ENCODE data around the gene PPP2R5A. TPM values are rescaled to one million over a fixed set of nuclear protein-coding genes. Genes with fewer than 3 reads are reported as not detected.

PPP2R5A gene
- 10 to 100 TPM; 48.8 to 81.5 TPM for total RNA-seq

- DNase-seq (ENCODE audit: low spot score) = peak; percentile 99
These were observed at the start of gene PPP2R5A for GRCh38 chr1:212284744-212285684. TSS of gene PPP2R5A (plus strand) at chr1:212285410. CDS start at chr1:212286111, 701 bp downstream.

DNA sequence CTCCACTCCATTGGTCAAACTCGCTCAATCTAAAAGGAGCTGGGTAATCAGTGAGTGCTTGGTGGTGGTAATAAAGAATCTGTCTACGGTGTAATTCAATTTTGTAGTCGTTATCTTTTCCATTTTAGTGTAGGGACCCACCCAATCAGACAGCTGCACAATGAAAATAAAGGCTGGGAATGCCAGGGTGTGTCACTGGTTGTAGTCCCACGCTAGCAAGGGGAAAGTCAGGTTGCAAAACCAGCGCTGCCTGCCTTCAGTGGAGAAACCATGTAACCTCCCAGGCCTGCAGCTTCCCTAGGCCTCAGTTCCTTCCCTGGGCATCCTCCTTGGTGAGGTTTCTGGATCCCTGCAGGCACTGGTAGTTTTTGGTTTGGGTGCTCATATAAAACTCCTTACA, 49.4 kb upstream of the PPP2R5A start:
- Histone ChIP-seq H3K27ac (peak overlapping the region; percentile 81 to 82), H3K9me3 (no peaks in the 10 kb centered on the region), H3K4me1 (peaks cover 2 to 44% of the 10 kb centered on the region in 2 donors), H3K4me3 (no peak overlapping the region), H3K36me3 (no peaks in the 10 kb centered on the region), H3K27me3 (no peaks in the 10 kb centered on the region)
- TF ChIP-seq CTCF (IDR thresholded peaks at IDR 0.05) = no peak
- DNase-seq (ENCODE audit: low spot score) = no peak

More at GRCh38 chr1:212284744-212285684, at the start of gene PPP2R5A:
- H3K27me3 ChIP-seq = no peaks in the 10 kb centered on the region
- no peaks in the 10 kb centered on the region for H3K36me3 ChIP-seq
- no peaks in the 10 kb centered on the region for H3K9me3 ChIP-seq
- peak within 1 kb of the TSS; percentile 98 to 99 for H3K27ac ChIP-seq
- H3K4me1 ChIP-seq = peaks cover 0 to 25% of the 10 kb centered on the region in 2 donors
- peak within 1 kb of the TSS; percentile 79 to 87 for H3K4me3 ChIP-seq
- peak in 1 of 2 donors; percentile 49 for TF ChIP-seq CTCF (IDR thresholded peaks at IDR 0.05)

GRCh38 chr1:212236664-212237220, 48.5 kb upstream of the PPP2R5A start:
- Histone ChIP-seq H3K4me1 (peaks cover 2 to 48% of the 10 kb centered on the region in 2 donors), H3K27me3 (no peaks in the 10 kb centered on the region), H3K9me3 (no peaks in the 10 kb centered on the region), H3K27ac (peak overlapping the region; percentile 81 to 82), H3K36me3 (no peaks in the 10 kb centered on the region), H3K4me3 (no peak overlapping the region)
- TF ChIP-seq CTCF (IDR thresholded peaks at IDR 0.05) = no peak
- no peak for DNase-seq (ENCODE audit: low spot score)

DNA sequence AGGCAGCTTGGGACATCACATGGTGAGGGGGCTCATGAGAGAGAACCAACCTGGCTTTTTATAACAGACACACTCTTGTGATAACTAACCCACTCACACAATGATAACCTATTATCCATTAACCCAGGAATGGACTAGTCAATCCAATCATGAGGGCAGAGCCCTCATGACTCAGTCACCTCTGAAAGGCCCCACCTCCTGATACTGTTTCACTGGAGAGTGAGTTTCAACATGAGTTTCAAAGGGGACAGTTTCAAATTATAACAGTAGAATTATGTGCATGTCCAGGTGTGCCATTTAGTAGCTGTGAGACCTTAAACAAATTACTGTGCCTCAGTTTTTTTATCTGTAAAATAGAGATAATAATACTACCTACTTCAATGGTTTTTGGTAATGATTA, 47.6 kb upstream of the PPP2R5A start:
- no peak for DNase-seq (ENCODE audit: low spot score)
- Histone ChIP-seq H3K4me1 (peaks cover 2 to 57% of the 10 kb centered on the region in 2 donors), H3K4me3 (no peak overlapping the region), H3K9me3 (no peaks in the 10 kb centered on the region), H3K27ac (no peak overlapping the region), H3K27me3 (no peaks in the 10 kb centered on the region), H3K36me3 (no peaks in the 10 kb centered on the region)
- no peak for TF ChIP-seq CTCF (IDR thresholded peaks at IDR 0.05)

- no peaks in the 10 kb centered on the region for H3K36me3 ChIP-seq
- H3K9me3 ChIP-seq = no peaks in the 10 kb centered on the region
- H3K27ac ChIP-seq = peak overlapping the region; percentile 40 to 64
- H3K27me3 ChIP-seq = no peaks in the 10 kb centered on the region
- H3K4me1 ChIP-seq = peaks cover 2 to 58% of the 10 kb centered on the region in 2 donors
- TF ChIP-seq CTCF (IDR thresholded peaks at IDR 0.05) = no peak
- DNase-seq (ENCODE audit: low spot score) = no peak
- no peak overlapping the region for H3K4me3 ChIP-seq
These were observed 46.7 kb upstream of the PPP2R5A start for GRCh38 chr1:212238552-212238951.
